ENCODE measurements around the gene FIGN.

The FIGN gene

DNA sequence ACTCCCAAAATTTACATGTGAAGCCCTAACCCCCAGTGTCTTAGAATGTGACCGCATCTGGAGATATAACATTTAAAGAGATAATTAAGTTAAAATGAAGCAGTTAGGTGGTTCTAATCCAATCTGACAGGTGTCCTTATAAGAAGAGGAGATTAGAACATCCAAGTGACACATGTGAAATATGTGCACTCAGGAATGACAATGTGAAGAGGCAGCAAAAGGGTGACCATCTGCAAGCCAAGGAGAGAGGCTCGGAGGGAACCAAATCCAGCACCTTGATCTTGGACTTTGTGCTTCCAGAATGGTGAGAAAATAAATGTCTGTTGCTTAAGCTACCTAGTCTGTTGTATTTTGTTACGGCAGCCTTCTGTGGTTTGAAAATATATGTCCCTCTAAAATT is 165.4 kb downstream of the FIGN start:
- H3K36me3 ChIP-seq (ENCODE audit: control insufficient read depth in 2 of 2, insufficient read depth in 2 of 2, low read length in 2 of 2), result no peaks in the 10 kb centered on the region
- H3K27me3 ChIP-seq (ENCODE audit: control insufficient read depth in 1 of 2, insufficient read depth in 2 of 2, low read length in 2 of 2), result no peaks in the 10 kb centered on the region
- no peaks in the 10 kb centered on the region for H3K4me1 ChIP-seq (ENCODE audit: control insufficient read depth, insufficient read depth, low read length)
- H3K9ac ChIP-seq (ENCODE audit: low read length in 2 of 2), result no peak overlapping the region
- H3K4me3 ChIP-seq (ENCODE audit: low read length in 2 of 2), result no peak overlapping the region
- peaks cover 0 to 2% of the 10 kb centered on the region in 2 donors for H3K9me3 ChIP-seq (ENCODE audit: control insufficient read depth in 2 of 2, low read length in 2 of 2)
- H3K27ac ChIP-seq (ENCODE audit: low read length), result no peak overlapping the region

DNA sequence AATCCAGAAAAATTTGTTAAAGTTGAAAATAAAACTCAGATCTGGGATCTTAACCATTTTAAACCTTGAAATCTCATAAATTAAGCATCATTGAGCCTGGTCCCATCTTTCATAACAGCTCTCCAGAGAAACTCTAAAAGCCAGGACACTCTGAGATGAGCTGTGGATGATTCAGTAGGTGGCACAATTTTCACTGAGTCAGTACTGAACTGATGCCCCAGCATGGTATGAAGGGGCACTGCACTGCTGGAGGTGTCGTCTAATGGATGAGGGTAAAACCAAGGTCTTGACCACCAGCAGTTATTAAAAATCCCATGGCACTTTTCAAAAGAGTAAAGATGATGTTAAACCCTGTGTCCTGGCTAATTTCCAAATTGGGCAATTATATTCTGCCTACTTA is 170.6 kb downstream of the FIGN start:
- Histone ChIP-seq H3K27ac (ENCODE audit: low read length) (no peak overlapping the region), H3K4me1 (ENCODE audit: control insufficient read depth, insufficient read depth, low read length) (no peaks in the 10 kb centered on the region), H3K36me3 (ENCODE audit: control insufficient read depth in 2 of 2, insufficient read depth in 2 of 2, low read length in 2 of 2) (no peaks in the 10 kb centered on the region), H3K4me3 (ENCODE audit: low read length in 2 of 2) (no peak overlapping the region), H3K9ac (ENCODE audit: low read length in 2 of 2) (no peak overlapping the region), H3K27me3 (ENCODE audit: control insufficient read depth in 1 of 2, insufficient read depth in 2 of 2, low read length in 2 of 2) (no peaks in the 10 kb centered on the region), H3K9me3 (ENCODE audit: control insufficient read depth in 2 of 2, low read length in 2 of 2) (no peaks in the 10 kb centered on the region)

DNA sequence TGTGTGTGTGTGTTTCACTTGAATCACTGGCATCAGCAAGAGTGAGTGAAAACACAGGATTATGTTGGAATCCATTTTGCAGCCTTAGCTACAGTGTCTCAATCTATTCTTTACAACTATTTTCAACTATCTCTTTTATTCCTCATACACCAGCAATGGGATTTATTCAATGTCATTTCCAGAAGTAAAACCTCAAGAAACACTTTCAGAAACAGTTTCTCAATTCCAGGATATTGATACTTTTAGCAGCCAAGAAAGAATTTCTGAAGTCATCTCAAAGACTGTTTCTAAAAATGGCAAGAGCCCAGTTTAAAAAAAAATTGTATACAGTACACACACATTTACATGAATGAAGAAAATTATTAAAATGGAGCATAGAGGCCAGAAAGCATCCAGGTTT is 171.6 kb downstream of the FIGN start:
- Histone ChIP-seq H3K27ac (ENCODE audit: low read length) (no peak overlapping the region), H3K9ac (ENCODE audit: low read length in 2 of 2) (no peak overlapping the region), H3K27me3 (ENCODE audit: control insufficient read depth in 1 of 2, insufficient read depth in 2 of 2, low read length in 2 of 2) (no peaks in the 10 kb centered on the region), H3K4me1 (ENCODE audit: control insufficient read depth, insufficient read depth, low read length) (no peaks in the 10 kb centered on the region), H3K9me3 (ENCODE audit: control insufficient read depth in 2 of 2, low read length in 2 of 2) (no peaks in the 10 kb centered on the region), H3K4me3 (ENCODE audit: low read length in 2 of 2) (no peak overlapping the region), H3K36me3 (ENCODE audit: control insufficient read depth in 2 of 2, insufficient read depth in 2 of 2, low read length in 2 of 2) (no peaks in the 10 kb centered on the region)

DNA sequence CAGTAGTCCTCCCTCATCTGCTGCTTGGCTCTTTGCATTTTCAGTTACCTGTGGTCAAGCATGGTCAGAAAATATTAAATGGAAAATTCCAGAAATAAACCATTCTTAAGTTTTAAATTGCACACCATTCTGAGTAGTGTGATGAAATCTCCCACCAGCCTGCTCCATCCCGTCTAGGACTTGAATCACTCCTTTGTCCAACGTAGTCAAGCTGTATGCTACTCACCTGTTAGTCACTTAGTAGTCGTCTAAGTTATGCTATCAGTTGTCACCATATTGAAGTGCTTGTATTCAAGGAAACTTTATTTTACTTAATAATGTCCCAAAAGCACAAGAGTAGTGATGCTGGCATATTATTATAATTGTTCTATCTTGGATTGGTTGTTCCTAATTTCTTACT is 172.5 kb downstream of the FIGN start:
- H3K4me3 ChIP-seq (ENCODE audit: low read length in 2 of 2), result no peak overlapping the region
- no peaks in the 10 kb centered on the region for H3K9me3 ChIP-seq (ENCODE audit: control insufficient read depth in 2 of 2, low read length in 2 of 2)
- H3K27me3 ChIP-seq (ENCODE audit: control insufficient read depth in 1 of 2, insufficient read depth in 2 of 2, low read length in 2 of 2), result no peaks in the 10 kb centered on the region

DNA sequence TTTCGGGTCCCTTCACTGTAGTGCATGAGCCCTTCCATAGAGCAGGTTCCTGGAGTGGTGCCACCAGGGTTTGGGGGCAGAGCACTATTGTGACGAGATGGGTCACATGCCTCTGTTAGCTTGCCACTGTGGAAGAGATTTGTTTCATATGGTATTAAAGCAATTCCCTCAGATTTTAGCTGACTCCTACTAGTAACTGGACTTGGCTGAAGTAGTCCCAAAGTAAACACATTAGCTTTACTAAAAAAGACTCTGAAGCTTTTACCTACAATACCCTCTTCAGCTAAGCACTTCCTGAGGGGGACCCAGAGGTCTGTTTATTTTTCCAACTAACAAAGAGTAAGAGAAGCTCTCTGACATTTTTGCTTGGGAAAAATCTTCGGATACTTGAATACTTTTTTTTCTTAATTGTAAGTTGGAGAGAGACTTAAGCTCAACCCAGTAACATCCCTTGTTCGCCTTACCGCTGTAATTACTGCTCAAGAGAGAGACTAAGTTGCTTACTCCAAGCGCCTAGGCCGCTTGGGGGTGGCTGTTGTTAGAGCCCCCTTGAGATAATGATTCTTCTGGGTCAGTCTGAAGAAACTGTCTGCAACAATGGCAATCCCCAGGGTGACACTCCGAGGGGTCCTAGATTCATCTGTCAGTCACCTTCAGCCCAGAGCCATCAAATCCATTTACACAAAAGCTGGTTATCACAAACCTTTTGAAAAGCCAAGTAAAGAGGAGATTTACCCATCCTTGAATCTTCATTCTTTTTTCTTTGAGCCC is 177.4 kb downstream of the FIGN start:
- Histone ChIP-seq H3K9ac (ENCODE audit: low read length in 2 of 2) (no peak overlapping the region), H3K4me3 (ENCODE audit: low read length in 2 of 2) (no peak overlapping the region), H3K9me3 (ENCODE audit: control insufficient read depth in 2 of 2, low read length in 2 of 2) (no peaks in the 10 kb centered on the region), H3K4me1 (ENCODE audit: control insufficient read depth, insufficient read depth, low read length) (no peaks in the 10 kb centered on the region), H3K27me3 (ENCODE audit: control insufficient read depth in 1 of 2, insufficient read depth in 2 of 2, low read length in 2 of 2) (no peaks in the 10 kb centered on the region), H3K27ac (ENCODE audit: low read length) (no peak overlapping the region), H3K36me3 (ENCODE audit: control insufficient read depth in 2 of 2, insufficient read depth in 2 of 2, low read length in 2 of 2) (no peaks in the 10 kb centered on the region)

More for the DNA sequence above, 172.5 kb downstream of the FIGN start:
- no peak overlapping the region for H3K27ac ChIP-seq (ENCODE audit: low read length)
- H3K36me3 ChIP-seq (ENCODE audit: control insufficient read depth in 2 of 2, insufficient read depth in 2 of 2, low read length in 2 of 2), result no peaks in the 10 kb centered on the region
- H3K9ac ChIP-seq (ENCODE audit: low read length in 2 of 2), result no peak overlapping the region
- H3K4me1 ChIP-seq (ENCODE audit: control insufficient read depth, insufficient read depth, low read length), result no peaks in the 10 kb centered on the region

DNA sequence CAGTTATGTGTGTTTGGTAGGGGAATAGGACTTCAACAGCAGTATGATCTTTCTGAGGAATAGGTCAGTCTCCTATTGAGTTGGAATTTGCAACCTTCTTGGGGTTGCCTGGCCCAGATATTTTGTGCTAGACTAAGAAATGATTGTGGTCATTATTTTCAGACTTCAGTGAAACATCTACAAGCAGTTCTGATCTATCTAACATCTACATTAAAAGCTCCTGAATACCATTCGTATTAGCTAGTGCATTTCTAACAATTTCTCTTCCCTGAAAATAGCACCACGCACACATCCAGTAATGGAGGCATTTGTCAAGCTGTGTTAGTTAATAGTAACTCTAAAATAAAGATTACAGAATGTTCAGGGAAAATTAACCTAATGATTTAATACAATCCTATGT is 179.3 kb downstream of the FIGN start:
- H3K9me3 ChIP-seq (ENCODE audit: control insufficient read depth in 2 of 2, low read length in 2 of 2), result no peaks in the 10 kb centered on the region
- no peaks in the 10 kb centered on the region for H3K36me3 ChIP-seq (ENCODE audit: control insufficient read depth in 2 of 2, insufficient read depth in 2 of 2, low read length in 2 of 2)
- no peak overlapping the region for H3K4me3 ChIP-seq (ENCODE audit: low read length in 2 of 2)
- no peaks in the 10 kb centered on the region for H3K27me3 ChIP-seq (ENCODE audit: control insufficient read depth in 1 of 2, insufficient read depth in 2 of 2, low read length in 2 of 2)
- H3K4me1 ChIP-seq (ENCODE audit: control insufficient read depth, insufficient read depth, low read length), result no peaks in the 10 kb centered on the region
- H3K9ac ChIP-seq (ENCODE audit: low read length in 2 of 2), result no peak overlapping the region
- no peak overlapping the region for H3K27ac ChIP-seq (ENCODE audit: low read length)

DNA sequence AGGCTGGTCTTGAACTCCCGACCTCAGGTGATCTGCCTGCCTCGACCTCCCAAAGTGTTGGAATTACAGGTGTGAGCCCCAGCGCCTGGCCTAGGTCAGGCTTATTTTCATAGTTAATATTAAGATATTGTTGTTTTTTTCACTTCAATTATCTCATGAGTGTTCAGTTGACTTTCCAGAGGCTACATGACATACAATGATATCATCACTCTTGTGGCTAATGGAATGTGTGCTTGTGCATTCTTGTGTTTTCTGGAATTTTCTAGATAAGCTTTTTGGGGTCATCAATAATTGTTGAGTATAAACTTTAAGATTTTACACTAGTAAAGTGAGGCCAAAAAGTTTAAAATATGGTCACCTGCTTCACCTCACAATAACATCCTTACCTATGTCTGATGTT is 180.9 kb downstream of the FIGN start:
- Histone ChIP-seq H3K4me3 (ENCODE audit: low read length in 2 of 2) (no peak overlapping the region), H3K9me3 (ENCODE audit: control insufficient read depth in 2 of 2, low read length in 2 of 2) (no peaks in the 10 kb centered on the region), H3K9ac (ENCODE audit: low read length in 2 of 2) (no peak overlapping the region)

DNA sequence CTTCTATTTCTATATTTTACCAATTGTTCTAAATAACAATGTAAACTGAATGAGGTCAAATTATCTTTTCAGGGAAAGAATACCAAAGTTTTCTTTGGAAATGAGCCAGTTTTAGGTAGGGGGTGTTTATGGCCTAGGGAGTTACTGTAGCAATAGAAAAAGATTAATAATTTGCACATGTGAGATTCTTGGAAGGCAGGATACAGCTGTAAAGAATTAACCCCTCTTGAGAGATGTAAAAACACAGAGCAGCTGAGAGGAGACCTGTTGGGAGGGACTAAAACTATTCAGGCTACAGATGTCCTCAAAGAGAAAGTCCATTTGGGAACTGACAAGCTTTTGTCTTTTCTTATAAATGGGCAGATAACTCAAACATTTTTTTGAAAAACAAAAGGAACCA is 182.2 kb downstream of the FIGN start:
- no peak overlapping the region for H3K4me3 ChIP-seq (ENCODE audit: low read length in 2 of 2)
- H3K27me3 ChIP-seq (ENCODE audit: control insufficient read depth in 1 of 2, insufficient read depth in 2 of 2, low read length in 2 of 2), result no peaks in the 10 kb centered on the region
- no peak overlapping the region for H3K27ac ChIP-seq (ENCODE audit: low read length)
- no peaks in the 10 kb centered on the region for H3K36me3 ChIP-seq (ENCODE audit: control insufficient read depth in 2 of 2, insufficient read depth in 2 of 2, low read length in 2 of 2)
- H3K9ac ChIP-seq (ENCODE audit: low read length in 2 of 2), result no peak overlapping the region
- no peaks in the 10 kb centered on the region for H3K4me1 ChIP-seq (ENCODE audit: control insufficient read depth, insufficient read depth, low read length)
- no peaks in the 10 kb centered on the region for H3K9me3 ChIP-seq (ENCODE audit: control insufficient read depth in 2 of 2, low read length in 2 of 2)

More for the DNA sequence above, 180.9 kb downstream of the FIGN start:
- H3K4me1 ChIP-seq (ENCODE audit: control insufficient read depth, insufficient read depth, low read length), result no peaks in the 10 kb centered on the region
- H3K36me3 ChIP-seq (ENCODE audit: control insufficient read depth in 2 of 2, insufficient read depth in 2 of 2, low read length in 2 of 2), result no peaks in the 10 kb centered on the region
- no peak overlapping the region for H3K27ac ChIP-seq (ENCODE audit: low read length)
- H3K27me3 ChIP-seq (ENCODE audit: control insufficient read depth in 1 of 2, insufficient read depth in 2 of 2, low read length in 2 of 2), result no peaks in the 10 kb centered on the region

DNA sequence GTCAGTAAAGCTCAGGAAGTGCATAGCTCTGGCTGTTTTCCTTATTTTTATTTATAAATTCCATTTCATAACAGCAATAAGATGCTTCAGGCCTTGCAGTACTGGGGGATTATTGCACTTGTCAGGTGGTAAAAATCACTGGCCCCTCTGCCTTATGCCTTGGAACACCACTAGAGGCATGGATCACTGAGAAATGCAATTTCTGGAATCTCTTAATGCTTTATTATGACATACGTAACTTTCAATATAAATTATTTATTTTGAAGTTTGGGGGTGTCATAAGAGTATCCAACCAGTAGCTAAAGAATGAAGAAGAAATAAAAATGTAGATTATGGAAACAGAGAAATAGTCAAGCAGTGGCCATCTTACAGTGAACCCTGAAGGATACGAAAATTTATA is 183.1 kb downstream of the FIGN start:
- no peak overlapping the region for H3K4me3 ChIP-seq (ENCODE audit: low read length in 2 of 2)
- H3K27me3 ChIP-seq (ENCODE audit: control insufficient read depth in 1 of 2, insufficient read depth in 2 of 2, low read length in 2 of 2), result no peaks in the 10 kb centered on the region
- H3K9me3 ChIP-seq (ENCODE audit: control insufficient read depth in 2 of 2, low read length in 2 of 2), result no peaks in the 10 kb centered on the region
- no peak overlapping the region for H3K27ac ChIP-seq (ENCODE audit: low read length)
- H3K9ac ChIP-seq (ENCODE audit: low read length in 2 of 2), result no peak overlapping the region
- H3K36me3 ChIP-seq (ENCODE audit: control insufficient read depth in 2 of 2, insufficient read depth in 2 of 2, low read length in 2 of 2), result no peaks in the 10 kb centered on the region
- no peaks in the 10 kb centered on the region for H3K4me1 ChIP-seq (ENCODE audit: control insufficient read depth, insufficient read depth, low read length)

DNA sequence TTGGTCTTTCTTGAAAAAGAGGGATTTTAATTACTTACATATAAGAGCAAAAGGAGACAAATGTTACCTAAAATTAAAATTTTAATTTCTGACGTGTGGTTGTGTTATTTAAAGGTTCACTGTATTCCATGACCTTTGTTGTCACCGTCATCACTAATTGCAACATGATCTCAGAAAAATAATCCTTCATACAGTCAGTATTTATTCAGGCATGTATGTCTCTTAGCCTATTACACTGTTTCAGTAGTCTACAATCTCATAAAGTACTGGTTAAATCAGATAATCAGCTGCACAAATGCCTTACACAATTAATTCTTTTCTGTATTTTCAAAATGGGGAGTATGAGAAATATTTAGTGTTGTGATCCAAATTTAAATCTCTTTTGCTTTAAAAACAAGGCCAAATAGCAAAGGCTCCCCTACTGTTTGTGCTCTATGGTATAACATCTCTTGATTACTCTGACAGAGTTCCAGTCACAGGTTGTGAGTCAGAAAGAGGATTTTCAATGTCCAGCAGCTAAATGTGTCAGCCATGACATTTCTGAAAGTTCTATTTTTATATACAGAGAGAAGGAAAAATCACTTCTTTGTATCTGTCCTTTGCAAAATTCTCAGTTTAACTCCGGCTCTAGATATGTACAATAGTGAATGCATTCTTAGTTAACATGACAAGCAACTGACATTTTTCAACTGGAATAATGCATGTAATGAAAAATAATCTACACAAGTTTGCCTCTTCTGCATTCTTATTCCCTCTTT is 184.0 kb downstream of the FIGN start:
- no peak overlapping the region for H3K27ac ChIP-seq (ENCODE audit: low read length)
- H3K4me1 ChIP-seq (ENCODE audit: control insufficient read depth, insufficient read depth, low read length), result no peaks in the 10 kb centered on the region
- no peak overlapping the region for H3K4me3 ChIP-seq (ENCODE audit: low read length in 2 of 2)
- no peaks in the 10 kb centered on the region for H3K27me3 ChIP-seq (ENCODE audit: control insufficient read depth in 1 of 2, insufficient read depth in 2 of 2, low read length in 2 of 2)
- H3K9me3 ChIP-seq (ENCODE audit: control insufficient read depth in 2 of 2, low read length in 2 of 2), result no peaks in the 10 kb centered on the region
- no peak overlapping the region for H3K9ac ChIP-seq (ENCODE audit: low read length in 2 of 2)
- no peaks in the 10 kb centered on the region for H3K36me3 ChIP-seq (ENCODE audit: control insufficient read depth in 2 of 2, insufficient read depth in 2 of 2, low read length in 2 of 2)

DNA sequence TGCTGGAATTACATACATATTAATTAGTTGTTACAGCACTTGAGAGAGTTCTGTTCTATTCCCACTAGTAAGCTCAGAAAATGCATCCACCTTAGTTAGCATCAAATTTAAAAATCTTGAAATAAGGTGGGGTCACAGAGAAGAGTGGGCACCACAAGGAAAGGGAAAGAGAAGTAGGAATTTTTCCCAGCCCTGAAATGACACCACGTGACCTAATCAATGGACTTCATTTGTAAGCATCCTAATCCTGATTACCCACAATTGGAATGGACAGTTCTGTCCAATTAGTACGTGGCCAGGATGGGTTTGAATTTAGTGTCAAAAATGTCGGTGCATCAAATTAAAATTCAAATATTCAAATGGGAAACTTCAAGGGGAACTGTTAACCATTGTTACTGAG is 186.8 kb downstream of the FIGN start:
- no peak overlapping the region for H3K9ac ChIP-seq (ENCODE audit: low read length in 2 of 2)

More for the DNA sequence above, 186.8 kb downstream of the FIGN start:
- Histone ChIP-seq H3K9me3 (ENCODE audit: control insufficient read depth in 2 of 2, low read length in 2 of 2) (no peaks in the 10 kb centered on the region), H3K4me1 (ENCODE audit: control insufficient read depth, insufficient read depth, low read length) (no peaks in the 10 kb centered on the region), H3K27me3 (ENCODE audit: control insufficient read depth in 1 of 2, insufficient read depth in 2 of 2, low read length in 2 of 2) (no peaks in the 10 kb centered on the region), H3K4me3 (ENCODE audit: low read length in 2 of 2) (no peak overlapping the region), H3K27ac (ENCODE audit: low read length) (no peak overlapping the region), H3K36me3 (ENCODE audit: control insufficient read depth in 2 of 2, insufficient read depth in 2 of 2, low read length in 2 of 2) (no peaks in the 10 kb centered on the region)

Measured in stomach smooth muscle (tissue), 2 donors.